C4-2B (cell line): Measurements from ENCODE around the gene CALD1.

Experiments used
- H3K27ac ChIP-seq: fragments of 450-650 bp; 2 replicates; pipeline ENCODE4 v1.5.1; 2017
- ZFX ChIP-seq: fragments of 450-650 bp; IDR thresholded peaks from 2 replicates; pipeline ENCODE4 v1.6.1; 2017
- TF ChIP-seq, protein P1 (sequence below): fragments of 450-650 bp; conservative IDR thresholded peaks from 2 replicates; pipeline ENCODE4 v1.5.1; 2017; ENCODE audit warnings: mild to moderate bottlenecking

CALD1 gene

DNA sequence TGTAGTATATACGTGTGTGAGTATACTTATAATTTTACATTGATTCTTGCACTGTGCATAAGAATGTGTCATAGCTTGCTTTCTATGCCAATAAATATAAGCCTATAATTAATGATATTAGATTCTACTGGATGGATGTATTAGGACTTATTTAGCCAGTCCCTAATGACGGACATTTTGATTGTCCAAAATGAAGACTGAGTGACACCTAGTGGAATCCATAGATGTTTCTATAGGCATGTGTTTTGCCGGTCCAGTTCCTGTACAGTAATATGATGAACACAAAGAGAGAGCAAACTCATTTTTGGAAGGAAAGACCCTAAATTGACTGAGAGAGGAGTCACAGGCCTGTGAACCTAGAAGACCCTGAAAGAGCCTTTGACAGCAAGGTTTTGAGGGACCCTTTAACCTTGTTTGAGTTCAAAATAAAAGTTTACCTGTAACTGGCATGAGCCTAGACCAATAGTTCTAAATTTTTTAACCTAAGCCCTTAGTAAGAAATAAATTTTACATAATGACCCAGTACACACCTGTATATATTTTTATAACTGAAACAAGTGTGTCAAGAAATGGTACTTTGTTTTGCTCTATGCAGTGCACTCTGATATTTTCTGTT lies 164.5 kb downstream of the CALD1 start:
- TF ChIP-seq, protein P1, sequence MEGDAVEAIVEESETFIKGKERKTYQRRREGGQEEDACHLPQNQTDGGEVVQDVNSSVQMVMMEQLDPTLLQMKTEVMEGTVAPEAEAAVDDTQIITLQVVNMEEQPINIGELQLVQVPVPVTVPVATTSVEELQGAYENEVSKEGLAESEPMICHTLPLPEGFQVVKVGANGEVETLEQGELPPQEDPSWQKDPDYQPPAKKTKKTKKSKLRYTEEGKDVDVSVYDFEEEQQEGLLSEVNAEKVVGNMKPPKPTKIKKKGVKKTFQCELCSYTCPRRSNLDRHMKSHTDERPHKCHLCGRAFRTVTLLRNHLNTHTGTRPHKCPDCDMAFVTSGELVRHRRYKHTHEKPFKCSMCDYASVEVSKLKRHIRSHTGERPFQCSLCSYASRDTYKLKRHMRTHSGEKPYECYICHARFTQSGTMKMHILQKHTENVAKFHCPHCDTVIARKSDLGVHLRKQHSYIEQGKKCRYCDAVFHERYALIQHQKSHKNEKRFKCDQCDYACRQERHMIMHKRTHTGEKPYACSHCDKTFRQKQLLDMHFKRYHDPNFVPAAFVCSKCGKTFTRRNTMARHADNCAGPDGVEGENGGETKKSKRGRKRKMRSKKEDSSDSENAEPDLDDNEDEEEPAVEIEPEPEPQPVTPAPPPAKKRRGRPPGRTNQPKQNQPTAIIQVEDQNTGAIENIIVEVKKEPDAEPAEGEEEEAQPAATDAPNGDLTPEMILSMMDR, result peak; percentile 84
- TF ChIP-seq ZFX, result no peak
- H3K27ac ChIP-seq, result no peak overlapping the region

- TF ChIP-seq ZFX, result no peak
- TF ChIP-seq, protein P1, result no peak
- H3K27ac ChIP-seq, result no peak overlapping the region
These were observed 166.3 kb downstream of the CALD1 start for GRCh38 chr7:134945691-134946090.

- no peak overlapping the region for H3K27ac ChIP-seq
- no peak for TF ChIP-seq ZFX
- TF ChIP-seq, protein P1, result no peak
These were observed 166.8 kb downstream of the CALD1 start for GRCh38 chr7:134946260-134946659.

- no peak overlapping the region for H3K27ac ChIP-seq
These were observed 167.9 kb downstream of the CALD1 start for GRCh38 chr7:134947329-134947728.

DNA sequence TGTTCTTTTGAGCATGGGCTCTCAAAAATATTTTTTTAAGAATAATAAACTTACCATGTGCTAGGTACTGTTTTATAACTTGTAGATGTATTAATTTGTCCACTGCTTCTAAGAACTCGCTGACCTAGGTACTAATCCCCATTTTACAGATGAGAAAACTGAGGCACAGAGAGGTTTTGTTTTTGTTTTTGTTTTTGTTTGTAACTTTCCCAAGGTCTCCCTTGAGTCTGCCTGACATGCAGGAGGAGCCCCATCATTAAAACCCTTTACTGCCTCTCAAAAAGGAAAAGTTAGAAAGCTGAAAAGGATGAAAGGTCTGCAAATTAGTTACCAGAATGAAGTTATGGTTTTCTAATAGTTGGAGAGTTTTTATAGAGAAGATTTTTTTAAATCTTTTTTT lies 168.4 kb downstream of the CALD1 start:
- no peak overlapping the region for H3K27ac ChIP-seq
- TF ChIP-seq, protein P1, result no peak
- no peak for TF ChIP-seq ZFX

More at GRCh38 chr7:134947329-134947728, 167.9 kb downstream of the CALD1 start:
- TF ChIP-seq, protein P1, result no peak

- TF ChIP-seq, protein P1, result no peak
- TF ChIP-seq ZFX, result no peak
- no peak overlapping the region for H3K27ac ChIP-seq
These were observed 168.8 kb downstream of the CALD1 start for GRCh38 chr7:134948246-134948645.

GRCh38 chr7:134948736-134949135 lies 169.3 kb downstream of the CALD1 start:
- H3K27ac ChIP-seq, result no peak overlapping the region
- no peak for TF ChIP-seq ZFX
- TF ChIP-seq, protein P1, result no peak
